Right atrium auricular region (tissue), 2 donors: Measurements from ENCODE around the gene EOLA1. TPM values are rescaled to one million over a fixed set of nuclear protein-coding genes. Genes with fewer than 3 reads are reported as not detected.
A peak's percentile ranks its signal among the peaks of the same experiment; 100 is the strongest.

Experiments used
- DNase-seq: peaks from one replicate; pipeline ENCODE4 v3.0.0-alpha.2; 2019; ENCODE audit warnings: low spot score
- H3K27ac ChIP-seq, 2 donors: fragments of 200-600 bp; sonication (generic); 1 replicate in 1 of 2; 2 replicates in 1 of 2; pipeline ENCODE4 v1.5.1; 2016 to 2019
- H3K27me3 ChIP-seq, 2 donors: fragments of 200-600 bp; sonication (generic); one replicate each; pipeline versions ENCODE4 v1.5.1 to v1.6.0; 2017 to 2019
- H3K36me3 ChIP-seq: fragments of 200-600 bp; sonication (generic); one replicate; pipeline ENCODE4 v1.5.1; 2016
- H3K4me1 ChIP-seq, 2 donors: fragments of 200-600 bp; sonication (generic); one replicate each; pipeline versions ENCODE4 v1.5.1 to v1.6.0; 2017 to 2019
- H3K4me3 ChIP-seq, 2 donors: fragments of 200-600 bp; sonication (generic); 1 replicate in 1 of 2; 2 replicates in 1 of 2; pipeline ENCODE4 v1.5.1; 2017 to 2019; ENCODE audit warnings: mild to moderate bottlenecking in 1 of 2, moderate library complexity in 1 of 2
- H3K9me3 ChIP-seq, 2 donors: fragments of 200-600 bp; sonication (generic); one replicate each; pipeline ENCODE4 v1.5.1; 2019
- total RNA-seq, 2 donors: library from RNA; depleted of rRNA; stranded (reverse); fragments of >200 nt; gene quantifications; one replicate each; pipeline ENCODE4 v1.1.0, GENCODE V29; 2016
- TF ChIP-seq, protein P1 (sequence below), 2 donors: fragments of 200-600 bp; sonication (generic); IDR thresholded peaks; one replicate each; pipeline ENCODE4 v1.5.1; 2019; ENCODE audit warnings: antibody characterized with exemption in 2 of 2

The EOLA1 gene
- total RNA-seq, 2 donors from 2014 or later: 10.8 to 14.4 TPM

- Histone ChIP-seq H3K9me3 (no peaks in the 10 kb centered on the region), H3K36me3 (no peaks in the 10 kb centered on the region), H3K27ac (peak within 1 kb of the TSS; percentile 89), H3K27me3 (no peaks in the 10 kb centered on the region), H3K4me1 (peaks cover 0 to 5% of the 10 kb centered on the region in 2 donors), H3K4me3 (peak within 1 kb of the TSS; percentile 62 to 65)
- TF ChIP-seq, protein P1, sequence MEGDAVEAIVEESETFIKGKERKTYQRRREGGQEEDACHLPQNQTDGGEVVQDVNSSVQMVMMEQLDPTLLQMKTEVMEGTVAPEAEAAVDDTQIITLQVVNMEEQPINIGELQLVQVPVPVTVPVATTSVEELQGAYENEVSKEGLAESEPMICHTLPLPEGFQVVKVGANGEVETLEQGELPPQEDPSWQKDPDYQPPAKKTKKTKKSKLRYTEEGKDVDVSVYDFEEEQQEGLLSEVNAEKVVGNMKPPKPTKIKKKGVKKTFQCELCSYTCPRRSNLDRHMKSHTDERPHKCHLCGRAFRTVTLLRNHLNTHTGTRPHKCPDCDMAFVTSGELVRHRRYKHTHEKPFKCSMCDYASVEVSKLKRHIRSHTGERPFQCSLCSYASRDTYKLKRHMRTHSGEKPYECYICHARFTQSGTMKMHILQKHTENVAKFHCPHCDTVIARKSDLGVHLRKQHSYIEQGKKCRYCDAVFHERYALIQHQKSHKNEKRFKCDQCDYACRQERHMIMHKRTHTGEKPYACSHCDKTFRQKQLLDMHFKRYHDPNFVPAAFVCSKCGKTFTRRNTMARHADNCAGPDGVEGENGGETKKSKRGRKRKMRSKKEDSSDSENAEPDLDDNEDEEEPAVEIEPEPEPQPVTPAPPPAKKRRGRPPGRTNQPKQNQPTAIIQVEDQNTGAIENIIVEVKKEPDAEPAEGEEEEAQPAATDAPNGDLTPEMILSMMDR (IDR thresholded peaks at IDR 0.05): no peak
- peak; percentile 90 for DNase-seq
Measured at GRCh38 chrX:149504915-149505651, 35.7 kb upstream of the EOLA1 start, which contains the start of gene IDS. Gene IDS, minus strand, starts transcription at chrX:149505306. Its CDS starts 169 bp downstream, at chrX:149505137.

DNA sequence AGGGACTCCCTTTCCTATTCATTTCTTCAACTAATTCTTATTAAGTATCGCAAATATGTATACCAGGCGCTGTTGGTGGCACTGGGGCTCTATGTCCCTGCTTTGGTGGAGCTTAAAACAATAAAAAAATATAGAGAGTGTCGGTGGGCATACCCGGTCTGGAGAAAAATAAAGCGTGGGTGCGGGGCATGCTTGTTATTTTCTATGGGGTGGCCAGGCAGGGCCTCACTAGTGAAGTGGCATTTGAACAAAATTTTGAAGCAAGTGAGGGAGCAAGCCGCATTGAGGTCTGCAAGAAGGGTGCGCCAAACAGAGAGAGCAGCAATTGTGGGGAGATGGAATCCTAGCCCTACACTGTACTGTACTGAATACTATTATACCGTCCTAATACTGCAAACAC, 35.1 kb upstream of the EOLA1 start:
- DNase-seq: no peak
- Histone ChIP-seq H3K9me3 (no peaks in the 10 kb centered on the region), H3K4me1 (peaks cover 0 to 5% of the 10 kb centered on the region in 2 donors), H3K36me3 (no peaks in the 10 kb centered on the region), H3K27me3 (no peaks in the 10 kb centered on the region), H3K27ac (peak overlapping the region; percentile 89), H3K4me3 (peak overlapping the region in 1 of 2 donors; percentile 65)
- TF ChIP-seq, protein P1 (IDR thresholded peaks at IDR 0.05): no peak

DNA sequence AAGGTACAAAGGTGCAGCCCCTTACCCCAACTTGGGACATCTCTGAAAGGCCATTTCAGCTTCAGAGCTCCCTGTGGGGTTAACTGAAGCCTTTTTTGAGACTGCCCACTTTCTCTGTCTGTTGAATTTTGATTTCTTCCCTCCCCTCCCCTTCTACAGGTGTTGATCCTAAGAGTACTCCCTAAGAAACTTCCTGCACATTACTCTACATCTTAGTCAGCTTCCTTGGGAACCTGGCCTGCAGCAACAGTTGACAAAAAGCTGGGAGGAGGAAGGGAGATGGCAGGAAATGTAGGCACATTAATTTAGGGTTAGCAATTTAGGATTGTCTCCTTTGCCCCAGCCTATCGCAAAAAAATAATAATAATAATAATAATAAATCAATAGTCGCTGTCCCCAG, 34.5 kb upstream of the EOLA1 start:
- TF ChIP-seq, protein P1 (IDR thresholded peaks at IDR 0.05): no peak
- Histone ChIP-seq H3K36me3 (no peaks in the 10 kb centered on the region), H3K27ac (no peak overlapping the region), H3K4me3 (no peak overlapping the region), H3K4me1 (peaks cover 0 to 5% of the 10 kb centered on the region in 2 donors), H3K9me3 (no peaks in the 10 kb centered on the region), H3K27me3 (no peaks in the 10 kb centered on the region)
- DNase-seq: no peak

DNA sequence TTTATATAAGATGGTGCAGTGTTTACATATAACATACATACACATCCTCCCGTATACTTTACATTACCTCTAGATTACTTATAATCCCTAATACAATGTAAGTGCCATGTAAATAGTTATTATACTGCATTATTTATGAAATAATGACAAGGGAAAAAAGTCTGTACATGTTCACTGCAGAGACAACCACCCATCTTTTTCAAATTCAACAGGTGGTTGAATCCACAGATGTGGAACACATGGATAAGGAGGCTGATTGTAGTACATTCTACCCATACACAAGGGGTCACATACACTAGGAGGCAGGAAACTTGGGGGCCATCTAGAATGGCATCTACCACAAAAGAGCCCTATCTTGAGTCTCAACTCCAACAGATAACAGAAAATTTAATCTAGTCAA, 32.3 kb upstream of the EOLA1 start:
- no peak for DNase-seq
- Histone ChIP-seq H3K27me3 (no peaks in the 10 kb centered on the region), H3K4me1 (peaks cover 0 to 5% of the 10 kb centered on the region in 2 donors)

GRCh38 chrX:149510386-149510785, 30.4 kb upstream of the EOLA1 start:
- H3K36me3 ChIP-seq: no peaks in the 10 kb centered on the region
- TF ChIP-seq, protein P1 (IDR thresholded peaks at IDR 0.05): no peak
- H3K9me3 ChIP-seq: no peaks in the 10 kb centered on the region
- no peak for DNase-seq
- peaks cover 0 to 4% of the 10 kb centered on the region in 2 donors for H3K4me1 ChIP-seq
- H3K4me3 ChIP-seq: no peak overlapping the region
- H3K27ac ChIP-seq: no peak overlapping the region
- no peaks in the 10 kb centered on the region for H3K27me3 ChIP-seq

More for the DNA sequence above, 32.3 kb upstream of the EOLA1 start:
- Histone ChIP-seq H3K27ac (no peak overlapping the region), H3K36me3 (no peaks in the 10 kb centered on the region), H3K4me3 (no peak overlapping the region), H3K9me3 (no peaks in the 10 kb centered on the region)
- TF ChIP-seq, protein P1 (IDR thresholded peaks at IDR 0.05): no peak
